Calu3 (cell line): ENCODE results near the gene NBAS. TPM values are rescaled to one million over a fixed set of nuclear protein-coding genes. Genes with fewer than 3 reads are reported as not detected.
"Not testable (repeated sequence)": the region's sequence is repeated elsewhere in the genome, so short reads cannot be mapped to it uniquely, and the experiment has no call there.

Experiments
- BruUV-seq: library from RNA; stranded (reverse); fragments of 400-500 nt; replicated peaks from 2 replicates; lab custom pipeline; 2021; lab: Mats Ljungman, UMichigan
- CTCF ChIA-PET: fragments of 300-600 bp; sonication (Branson Sonifier 250); formaldehyde crosslinking; loops from one replicate; lab custom pipeline; 2022; ENCODE audit warnings: antibody characterized with exemption; lab: Charles Lee
- DNase-seq: peaks from one replicate; pipeline ENCODE4 v3.0.0; 2022
- H3K27ac Mint-ChIP-seq: one replicate; pipeline ENCODE4 v1.8.0; 2022; ENCODE audit warnings: mixed read lengths; ENCODE audit not compliant: unreplicated experiment
- H3K27me3 Mint-ChIP-seq: one replicate; pipeline ENCODE4 v1.8.0; 2022; ENCODE audit warnings: mixed read lengths; ENCODE audit not compliant: unreplicated experiment
- H3K36me3 Mint-ChIP-seq: one replicate; pipeline ENCODE4 v1.8.0; 2022; ENCODE audit warnings: mild to moderate bottlenecking, moderate library complexity, mixed read lengths; ENCODE audit not compliant: insufficient read depth, unreplicated experiment
- H3K4me1 Mint-ChIP-seq: one replicate; pipeline ENCODE4 v1.8.0; 2022; ENCODE audit warnings: mild to moderate bottlenecking, low read depth, mixed read lengths; ENCODE audit not compliant: unreplicated experiment
- H3K4me3 Mint-ChIP-seq: one replicate; pipeline ENCODE4 v1.8.0; 2022; ENCODE audit warnings: mild to moderate bottlenecking, low read depth, moderate library complexity, mixed read lengths; ENCODE audit not compliant: unreplicated experiment
- H3K9me3 Mint-ChIP-seq: one replicate; pipeline ENCODE4 v1.8.0; 2022; ENCODE audit warnings: low read depth, mixed read lengths; ENCODE audit not compliant: unreplicated experiment
- CTCF ChIP-seq: fragments of 200-600 bp; IDR thresholded peaks from one replicate; pipeline ENCODE4 v1.8.0; 2022; ENCODE audit warnings: antibody characterized with exemption; ENCODE audit not compliant: unreplicated experiment
- intact Hi-C: fragments of 100-400 bp; cut with micrococcal nuclease; formaldehyde crosslinking; loops from one replicate; pipeline ENCODE4 v1.10.0; 2022; ENCODE audit not compliant: unreplicated experiment
- total RNA-seq: library from RNA; stranded (reverse); gene quantifications from 2 replicates; pipeline ENCODE4 v1.2.3, GENCODE V29; 2022

Gene NBAS
- total RNA-seq, 1 experiment from 2014 or later = 30.4 TPM

GRCh38 chr2:15447381-15447780, 113.8 kb downstream of the NBAS start:
- no peak overlapping the region for H3K4me3 Mint-ChIP-seq
- CTCF ChIA-PET = no interaction called here
- no peak overlapping the region for H3K27ac Mint-ChIP-seq
- H3K9me3 Mint-ChIP-seq = peaks cover 1% of the 10 kb centered on the region
- intact Hi-C loops = no loop called here
- no peak for DNase-seq
- no peak for TF ChIP-seq CTCF
- H3K27me3 Mint-ChIP-seq = no peaks in the 10 kb centered on the region
- no peaks in the 10 kb centered on the region for H3K36me3 Mint-ChIP-seq
- no peaks in the 10 kb centered on the region for H3K4me1 Mint-ChIP-seq
- BruUV-seq = no TSS peak

GRCh38 chr2:15446961-15447360, 114.2 kb downstream of the NBAS start:
- Mint-ChIP-seq H3K4me1 (no peaks in the 10 kb centered on the region), H3K27ac (no peak overlapping the region), H3K27me3 (no peaks in the 10 kb centered on the region), H3K36me3 (no peaks in the 10 kb centered on the region), H3K9me3 (peaks cover 3% of the 10 kb centered on the region), H3K4me3 (no peak overlapping the region)
- DNase-seq = no peak
- no peak for TF ChIP-seq CTCF
- intact Hi-C loops = no loop called here
- CTCF ChIA-PET = no interaction called here
- no TSS peak for BruUV-seq

GRCh38 chr2:15445891-15446562, 115.1 kb downstream of the NBAS start:
- BruUV-seq = no TSS peak
- Mint-ChIP-seq H3K27ac (no peak overlapping the region), H3K9me3 (peaks cover 3% of the 10 kb centered on the region), H3K4me1 (no peaks in the 10 kb centered on the region), H3K27me3 (no peaks in the 10 kb centered on the region), H3K36me3 (no peaks in the 10 kb centered on the region), H3K4me3 (no peak overlapping the region)
- intact Hi-C loops = no loop called here
- CTCF ChIA-PET = no interaction called here
- TF ChIP-seq CTCF = no peak
- no peak for DNase-seq

GRCh38 chr2:15439768-15440524, 121.2 kb downstream of the NBAS start:
- intact Hi-C loops, CTCF ChIA-PET: not testable (repeated sequence)

GRCh38 chr2:15439366-15439765, 121.8 kb downstream of the NBAS start:
- H3K4me1 Mint-ChIP-seq, H3K4me3 Mint-ChIP-seq, CTCF ChIA-PET, DNase-seq, BruUV-seq, H3K9me3 Mint-ChIP-seq, H3K27me3 Mint-ChIP-seq, H3K27ac Mint-ChIP-seq, intact Hi-C loops, H3K36me3 Mint-ChIP-seq: not testable (repeated sequence)

More at GRCh38 chr2:15439768-15440524, 121.2 kb downstream of the NBAS start:
- not testable (repeated sequence) for H3K4me1 Mint-ChIP-seq, H3K27ac Mint-ChIP-seq, DNase-seq, H3K4me3 Mint-ChIP-seq, H3K27me3 Mint-ChIP-seq, H3K36me3 Mint-ChIP-seq, BruUV-seq, H3K9me3 Mint-ChIP-seq
